Prostate gland (tissue), 2 donors: ENCODE results near the gene TADA1.

Experiments
- CTCF ChIP-seq, 4 experiments: fragments of 200-600 bp in 2 of 4; fragments of 450-650 bp in 2 of 4; sonication (generic) in 2 of 4; IDR thresholded peaks; 1 replicate in 3 of 4; 2 replicates in 1 of 4; pipeline ENCODE4 v1.5.1; 2016 to 2019; ENCODE audit warnings: antibody characterized with exemption in 4 of 4, mild to moderate bottlenecking in 2 of 4, moderate library complexity in 2 of 4
- POLR2A ChIP-seq: fragments of 450-650 bp; IDR thresholded peaks from one replicate; pipeline ENCODE4 v1.6.1; 2016; ENCODE audit warnings: antibody characterized with exemption, mild to moderate bottlenecking

GRCh38 chr1:166907763-166908162 lies 31.7 kb upstream of the TADA1 start:
- TF ChIP-seq CTCF (IDR thresholded peaks at IDR 0.05) (no peak), POLR2A (no peak)
